Measurements from ENCODE around the gene FHIP1A. TPM values are rescaled to one million over a fixed set of nuclear protein-coding genes. Genes with fewer than 3 reads are reported as not detected.
A peak's percentile ranks its signal among the peaks of the same experiment; 100 is the strongest.

The FHIP1A gene
- total RNA-seq, 8 experiments from 2014 or later: 0.17 to 2.3 (median 0.64) TPM

GRCh38 chr4:151422854-151423253 lies 13.9 kb downstream of the FHIP1A start:
- in situ Hi-C loops (cut with MboI; ENCODE audit: low pct_unique_long_range_greater_than_20kb in 2 of 9, low sequenced_read_pairs in 9 of 9, unreplicated experiment in 9 of 9): no loop called here
- Histone ChIP-seq H3K27ac (peak overlapping the region in 1 of 2 donors; percentile 11), H3K4me1 (replicated peaks in 1 of 2) (peaks cover 0 to 16% of the 10 kb centered on the region in 2 donors), H3K4me3 (no peak overlapping the region)
- WGBS, 10 experiments: 11 to 80% (median 43%) methylated on average over 1 to 3 of the region's 3 CpGs
- peak in 4 of 8 experiments; percentile 62 to 92 (median 68) for ATAC-seq (replicated peaks in 6 of 8)

GRCh38 chr4:151426513-151426912 lies 17.5 kb downstream of the FHIP1A start:
- in situ Hi-C loops (cut with MboI; ENCODE audit: low pct_unique_long_range_greater_than_20kb in 2 of 9, low sequenced_read_pairs in 9 of 9, unreplicated experiment in 9 of 9): no loop called here
- ATAC-seq (replicated peaks in 6 of 8): no peak
- Histone ChIP-seq H3K4me1 (replicated peaks in 1 of 2) (peaks cover 0 to 16% of the 10 kb centered on the region in 2 donors), H3K4me3 (no peak overlapping the region), H3K27ac (no peak overlapping the region)
- WGBS, 10 experiments: 10 to 100% (median 78%) methylated on average over 1 of the region's 1 CpG; no CpG with 5 or more reads in 2 of the 10 experiments

GRCh38 chr4:151427266-151427665 lies 18.3 kb downstream of the FHIP1A start:
- in situ Hi-C loops (cut with MboI; ENCODE audit: low pct_unique_long_range_greater_than_20kb in 2 of 9, low sequenced_read_pairs in 9 of 9, unreplicated experiment in 9 of 9): no loop called here

GRCh38 chr4:151428346-151428745 lies 19.4 kb downstream of the FHIP1A start:
- H3K4me1 ChIP-seq (replicated peaks in 1 of 2): peaks cover 0 to 9% of the 10 kb centered on the region in 2 donors
- no peak overlapping the region for H3K27ac ChIP-seq
- no peak for ATAC-seq (replicated peaks in 6 of 8)
- in situ Hi-C loops (cut with MboI; ENCODE audit: low pct_unique_long_range_greater_than_20kb in 2 of 9, low sequenced_read_pairs in 9 of 9, unreplicated experiment in 9 of 9): no loop called here
- 43 to 100% (median 78%) methylated on average over 1 to 3 of the region's 3 CpGs; no CpG with 5 or more reads in 1 of the 10 experiments for WGBS, 10 experiments
- H3K4me3 ChIP-seq: no peak overlapping the region

More at GRCh38 chr4:151427266-151427665, 18.3 kb downstream of the FHIP1A start:
- WGBS, 10 experiments: 71 to 100% (median 97%) methylated on average over 1 of the region's 1 CpG
- H3K4me3 ChIP-seq: no peak overlapping the region
- no peak for ATAC-seq (replicated peaks in 6 of 8)
- H3K4me1 ChIP-seq (replicated peaks in 1 of 2): peaks cover 0 to 16% of the 10 kb centered on the region in 2 donors
- H3K27ac ChIP-seq: no peak overlapping the region

- H3K27ac ChIP-seq: no peak overlapping the region
- peaks cover 0 to 6% of the 10 kb centered on the region in 2 donors for H3K4me1 ChIP-seq (replicated peaks in 1 of 2)
- peak in 1 of 8 experiments; percentile 26 for ATAC-seq (replicated peaks in 6 of 8)
- in situ Hi-C loops (cut with MboI; ENCODE audit: low pct_unique_long_range_greater_than_20kb in 2 of 9, low sequenced_read_pairs in 9 of 9, unreplicated experiment in 9 of 9): no loop called here
- H3K4me3 ChIP-seq: no peak overlapping the region
- WGBS, 10 experiments: 13 to 60% (median 45%) methylated on average over 1 of the region's 1 CpG; no CpG with 5 or more reads in 4 of the 10 experiments
These were observed 21.1 kb downstream of the FHIP1A start for GRCh38 chr4:151429957-151430570.

GRCh38 chr4:151430740-151431457 lies 21.9 kb downstream of the FHIP1A start:
- Histone ChIP-seq H3K4me1 (replicated peaks in 1 of 2) (peaks cover 0 to 6% of the 10 kb centered on the region in 2 donors), H3K27ac (no peak overlapping the region), H3K4me3 (no peak overlapping the region)
- in situ Hi-C loops (cut with MboI; ENCODE audit: low pct_unique_long_range_greater_than_20kb in 2 of 9, low sequenced_read_pairs in 9 of 9, unreplicated experiment in 9 of 9): no loop called here
- WGBS, 10 experiments: 28 to 100% (median 74%) methylated on average over 1 to 6 of the region's 6 CpGs; no CpG with 5 or more reads in 1 of the 10 experiments
- peak in 4 of 8 experiments; percentile 23 to 88 (median 40) for ATAC-seq (replicated peaks in 6 of 8)

GRCh38 chr4:151431728-151432127 lies 22.8 kb downstream of the FHIP1A start:
- no peak overlapping the region for H3K27ac ChIP-seq
- no peak overlapping the region for H3K4me3 ChIP-seq
- in situ Hi-C loops (cut with MboI; ENCODE audit: low pct_unique_long_range_greater_than_20kb in 2 of 9, low sequenced_read_pairs in 9 of 9, unreplicated experiment in 9 of 9): no loop called here
- ATAC-seq (replicated peaks in 6 of 8): no peak
- H3K4me1 ChIP-seq (replicated peaks in 1 of 2): peaks cover 0 to 5% of the 10 kb centered on the region in 2 donors

- peaks cover 0 to 3% of the 10 kb centered on the region in 2 donors for H3K4me1 ChIP-seq (replicated peaks in 1 of 2)
- in situ Hi-C loops (cut with MboI; ENCODE audit: low pct_unique_long_range_greater_than_20kb in 2 of 9, low sequenced_read_pairs in 9 of 9, unreplicated experiment in 9 of 9): no loop called here
- ATAC-seq (replicated peaks in 6 of 8): no peak
- H3K4me3 ChIP-seq: no peak overlapping the region
- no peak overlapping the region for H3K27ac ChIP-seq
These were observed 23.7 kb downstream of the FHIP1A start for GRCh38 chr4:151432654-151433053.

- no peak overlapping the region for H3K27ac ChIP-seq
- no peaks in the 10 kb centered on the region for H3K4me1 ChIP-seq (replicated peaks in 1 of 2)
- in situ Hi-C loops (cut with MboI; ENCODE audit: low pct_unique_long_range_greater_than_20kb in 2 of 9, low sequenced_read_pairs in 9 of 9, unreplicated experiment in 9 of 9): no loop called here
- no peak overlapping the region for H3K4me3 ChIP-seq
- no peak for ATAC-seq (replicated peaks in 6 of 8)
These were observed 25.3 kb downstream of the FHIP1A start for GRCh38 chr4:151434183-151434860.

GRCh38 chr4:151436093-151436518 lies 27.1 kb downstream of the FHIP1A start:
- in situ Hi-C loops (cut with MboI; ENCODE audit: low pct_unique_long_range_greater_than_20kb in 2 of 9, low sequenced_read_pairs in 9 of 9, unreplicated experiment in 9 of 9): no loop called here
- Histone ChIP-seq H3K4me1 (replicated peaks in 1 of 2) (no peaks in the 10 kb centered on the region), H3K27ac (no peak overlapping the region), H3K4me3 (no peak overlapping the region)
- 66 to 91% (median 79%) methylated on average over 3 to 4 of the region's 4 CpGs; no CpG with 5 or more reads in 2 of the 10 experiments for WGBS, 10 experiments
- ATAC-seq (replicated peaks in 6 of 8): no peak

- no peak overlapping the region for H3K27ac ChIP-seq
- H3K4me1 ChIP-seq (replicated peaks in 1 of 2): no peaks in the 10 kb centered on the region
- ATAC-seq (replicated peaks in 6 of 8): peak in 2 of 8 experiments; percentile 75 to 82
- 20 to 100% (median 94%) methylated on average over 1 of the region's 1 CpG; no CpG with 5 or more reads in 2 of the 10 experiments for WGBS, 10 experiments
- no peak overlapping the region for H3K4me3 ChIP-seq
- in situ Hi-C loops (cut with MboI; ENCODE audit: low pct_unique_long_range_greater_than_20kb in 2 of 9, low sequenced_read_pairs in 9 of 9, unreplicated experiment in 9 of 9): no loop called here
These were observed 28.5 kb downstream of the FHIP1A start for GRCh38 chr4:151437505-151437904.

GRCh38 chr4:151438154-151438553 lies 29.2 kb downstream of the FHIP1A start:
- Histone ChIP-seq H3K4me1 (replicated peaks in 1 of 2) (no peaks in the 10 kb centered on the region), H3K4me3 (no peak overlapping the region), H3K27ac (no peak overlapping the region)
- no peak for ATAC-seq (replicated peaks in 6 of 8)
- in situ Hi-C loops (cut with MboI; ENCODE audit: low pct_unique_long_range_greater_than_20kb in 2 of 9, low sequenced_read_pairs in 9 of 9, unreplicated experiment in 9 of 9): no loop called here
- WGBS, 10 experiments: 54 to 100% (median 93%) methylated on average over 1 to 5 of the region's 6 CpGs; no CpG with 5 or more reads in 2 of the 10 experiments

GRCh38 chr4:151439320-151439719 lies 30.3 kb downstream of the FHIP1A start:
- ATAC-seq (replicated peaks in 6 of 8): no peak
- Histone ChIP-seq H3K27ac (no peak overlapping the region), H3K4me3 (no peak overlapping the region), H3K4me1 (replicated peaks in 1 of 2) (no peaks in the 10 kb centered on the region)
- in situ Hi-C loops (cut with MboI; ENCODE audit: low pct_unique_long_range_greater_than_20kb in 2 of 9, low sequenced_read_pairs in 9 of 9, unreplicated experiment in 9 of 9): no loop called here
